ENCODE measurements around the gene ROBO3.

DNA sequence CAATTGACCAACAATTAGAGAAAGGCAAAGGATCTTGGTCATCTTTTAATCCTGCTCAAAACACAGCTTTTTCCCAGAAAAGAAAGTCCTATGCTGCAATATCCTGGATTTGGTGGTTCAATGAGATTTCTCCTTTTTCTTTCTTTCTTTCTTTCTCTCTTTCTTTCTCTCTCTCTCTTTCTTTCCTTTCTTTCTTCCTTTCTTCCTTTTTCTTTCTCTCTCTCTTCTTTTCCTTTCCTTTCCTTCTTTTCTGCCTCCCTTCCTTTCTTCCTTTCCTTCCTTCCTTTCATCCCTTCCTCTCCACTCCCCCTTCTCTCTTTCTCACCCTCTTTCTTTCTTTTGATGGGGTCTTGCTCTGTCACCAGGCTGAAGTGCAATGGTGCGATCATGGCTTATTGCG is 33.3 kb upstream of the ROBO3 start:
- TF ChIP-seq, protein P1, sequence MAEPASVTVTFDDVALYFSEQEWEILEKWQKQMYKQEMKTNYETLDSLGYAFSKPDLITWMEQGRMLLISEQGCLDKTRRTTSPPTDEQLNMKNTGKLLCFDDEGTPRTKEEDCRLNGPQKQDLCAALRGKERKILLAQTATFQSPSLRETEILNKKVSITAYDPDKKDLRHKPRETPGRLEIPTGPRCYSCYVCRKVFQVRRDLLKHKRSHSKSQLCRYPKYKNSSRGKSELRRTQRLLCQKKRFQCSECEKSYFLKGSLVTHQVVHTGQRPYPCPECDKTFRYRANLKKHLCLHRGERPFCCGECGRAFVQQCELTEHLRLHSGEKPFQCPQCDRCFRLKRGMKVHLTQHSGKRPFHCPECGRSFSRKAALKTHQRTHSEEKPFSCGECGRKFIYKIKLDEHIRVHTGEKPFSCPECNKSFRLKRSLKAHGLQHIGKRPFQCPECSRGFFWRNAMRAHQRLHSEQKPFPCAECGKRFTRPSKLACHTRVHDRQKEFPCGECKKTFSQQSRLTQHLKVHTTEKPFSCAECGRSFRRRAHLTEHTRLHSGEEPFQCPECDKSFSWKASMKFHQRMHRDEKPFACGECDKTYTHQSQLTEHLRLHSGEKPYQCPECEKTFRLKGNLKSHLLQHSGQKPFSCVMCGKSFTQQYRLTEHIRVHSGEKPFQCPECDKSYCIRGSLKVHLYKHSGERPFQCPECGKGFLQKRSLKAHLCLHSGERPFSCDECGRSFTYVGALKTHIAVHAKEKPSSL (CRISPR knock-in tag; conservative IDR thresholded peaks at IDR 0.05), result no peak
- TF ChIP-seq ATF1 (CRISPR knock-in tag; IDR thresholded peaks at IDR 0.05) (no peak), NR1H2 (CRISPR knock-in tag; IDR thresholded peaks at IDR 0.05) (no peak), NFYB (CRISPR knock-in tag; conservative IDR thresholded peaks at IDR 0.05; ENCODE audit: low read depth) (no peak), SMAD3 (CRISPR knock-in tag; IDR thresholded peaks at IDR 0.05; ENCODE audit: borderline replicate concordance) (no peak)
- TF ChIP-seq, protein P2, sequence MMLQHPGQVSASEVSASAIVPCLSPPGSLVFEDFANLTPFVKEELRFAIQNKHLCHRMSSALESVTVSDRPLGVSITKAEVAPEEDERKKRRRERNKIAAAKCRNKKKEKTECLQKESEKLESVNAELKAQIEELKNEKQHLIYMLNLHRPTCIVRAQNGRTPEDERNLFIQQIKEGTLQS (CRISPR knock-in tag; conservative IDR thresholded peaks at IDR 0.05), result no peak
- TF ChIP-seq, protein P3, sequence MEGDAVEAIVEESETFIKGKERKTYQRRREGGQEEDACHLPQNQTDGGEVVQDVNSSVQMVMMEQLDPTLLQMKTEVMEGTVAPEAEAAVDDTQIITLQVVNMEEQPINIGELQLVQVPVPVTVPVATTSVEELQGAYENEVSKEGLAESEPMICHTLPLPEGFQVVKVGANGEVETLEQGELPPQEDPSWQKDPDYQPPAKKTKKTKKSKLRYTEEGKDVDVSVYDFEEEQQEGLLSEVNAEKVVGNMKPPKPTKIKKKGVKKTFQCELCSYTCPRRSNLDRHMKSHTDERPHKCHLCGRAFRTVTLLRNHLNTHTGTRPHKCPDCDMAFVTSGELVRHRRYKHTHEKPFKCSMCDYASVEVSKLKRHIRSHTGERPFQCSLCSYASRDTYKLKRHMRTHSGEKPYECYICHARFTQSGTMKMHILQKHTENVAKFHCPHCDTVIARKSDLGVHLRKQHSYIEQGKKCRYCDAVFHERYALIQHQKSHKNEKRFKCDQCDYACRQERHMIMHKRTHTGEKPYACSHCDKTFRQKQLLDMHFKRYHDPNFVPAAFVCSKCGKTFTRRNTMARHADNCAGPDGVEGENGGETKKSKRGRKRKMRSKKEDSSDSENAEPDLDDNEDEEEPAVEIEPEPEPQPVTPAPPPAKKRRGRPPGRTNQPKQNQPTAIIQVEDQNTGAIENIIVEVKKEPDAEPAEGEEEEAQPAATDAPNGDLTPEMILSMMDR (IDR thresholded peaks at IDR 0.05), result no peak

Data from WTC11 (cell line).